ENCODE data around the gene TIMP1.

The TIMP1 gene

DNA sequence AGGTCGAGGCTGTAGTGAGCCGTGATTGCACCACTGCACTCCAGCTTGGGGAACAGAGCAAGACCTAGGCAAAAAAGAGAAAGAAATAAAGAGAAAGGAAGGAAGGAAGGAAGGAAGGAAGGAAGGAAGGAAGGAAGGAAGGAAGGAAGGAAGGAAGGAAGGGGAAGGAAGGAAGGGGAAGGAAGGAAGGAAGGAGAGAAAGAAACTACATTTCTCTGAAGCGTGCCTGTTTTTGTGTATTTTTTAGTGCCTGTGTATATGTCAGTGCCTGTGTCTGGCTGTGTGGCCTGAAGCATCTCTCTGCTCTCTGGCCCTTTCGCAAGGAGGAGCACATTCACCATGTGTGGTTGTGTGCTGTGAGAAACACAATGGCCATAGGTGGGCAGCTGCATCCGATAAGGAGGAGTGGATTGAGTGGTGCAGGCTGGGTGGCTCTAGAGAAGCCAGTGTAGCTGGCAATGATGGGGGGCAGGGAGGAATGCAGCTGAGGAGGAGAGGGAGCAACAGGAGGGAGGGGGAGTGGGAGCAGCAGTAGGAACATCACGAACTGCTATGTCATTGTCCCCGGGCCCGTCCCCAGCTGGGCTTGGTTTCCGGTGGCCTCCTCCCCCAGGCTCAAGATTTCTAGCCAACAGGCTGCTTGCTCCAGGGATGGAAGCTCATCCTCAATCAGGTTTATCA lies 26.0 kb downstream of the TIMP1 start:
- no peak for DNase-seq

DNA sequence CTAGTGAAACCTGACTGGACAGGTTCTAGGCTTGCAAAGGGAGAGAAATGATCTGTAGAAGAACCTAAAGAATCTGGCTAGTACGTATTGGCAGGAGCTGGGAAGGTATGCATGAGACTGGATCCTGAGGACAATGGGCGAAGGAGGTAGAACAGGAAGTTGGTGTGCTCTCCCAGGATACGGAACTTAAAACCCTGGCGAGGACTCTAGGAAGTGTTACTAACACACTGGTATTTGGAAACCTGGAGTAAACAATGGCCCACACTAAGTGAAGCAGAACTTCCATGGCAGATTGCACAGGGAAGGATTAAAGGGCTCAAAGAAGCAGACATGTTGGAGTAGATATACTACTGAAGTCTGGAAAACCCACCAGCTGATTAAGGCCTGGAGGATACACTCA lies 28.3 kb downstream of the TIMP1 start:
- DNase-seq = no peak

DNA sequence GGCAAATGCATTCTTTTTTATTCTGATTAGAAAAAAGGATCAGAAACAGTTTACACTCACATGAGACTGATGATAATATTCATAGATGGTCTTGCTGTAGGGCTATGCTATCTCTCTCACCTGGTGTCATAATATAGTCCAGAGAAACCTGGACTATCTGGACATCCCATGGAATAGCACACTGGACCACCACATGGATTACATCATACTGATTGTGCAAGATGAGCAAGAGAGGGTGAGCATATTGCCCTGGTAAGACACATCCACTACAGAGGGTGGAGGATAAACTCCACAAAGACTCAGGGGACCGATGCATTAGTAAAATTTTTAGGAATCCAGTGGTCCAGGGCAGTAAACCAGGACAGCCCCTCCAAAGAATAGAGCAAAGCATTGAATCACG lies 29.3 kb downstream of the TIMP1 start:
- no peak for DNase-seq

DNA sequence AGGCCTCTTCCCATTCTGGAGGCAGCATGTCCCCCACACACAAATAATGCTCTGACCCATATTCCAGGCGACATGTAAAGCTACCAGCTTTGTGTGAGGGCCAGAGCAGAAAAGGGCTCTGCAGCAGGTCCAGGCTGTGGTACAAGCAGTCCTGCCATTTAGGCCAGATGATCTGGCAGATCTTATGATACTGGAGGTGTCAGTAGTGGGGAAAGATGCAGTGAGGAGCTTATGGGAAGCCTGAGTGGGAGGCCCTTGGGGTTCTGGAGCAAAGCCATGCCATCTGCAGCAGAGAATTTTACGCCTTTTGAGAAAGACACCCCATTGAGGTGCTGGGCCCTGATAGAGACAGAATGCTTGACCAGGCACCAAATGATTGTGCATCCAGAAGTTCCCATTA lies 29.7 kb downstream of the TIMP1 start:
- DNase-seq = no peak

DNA sequence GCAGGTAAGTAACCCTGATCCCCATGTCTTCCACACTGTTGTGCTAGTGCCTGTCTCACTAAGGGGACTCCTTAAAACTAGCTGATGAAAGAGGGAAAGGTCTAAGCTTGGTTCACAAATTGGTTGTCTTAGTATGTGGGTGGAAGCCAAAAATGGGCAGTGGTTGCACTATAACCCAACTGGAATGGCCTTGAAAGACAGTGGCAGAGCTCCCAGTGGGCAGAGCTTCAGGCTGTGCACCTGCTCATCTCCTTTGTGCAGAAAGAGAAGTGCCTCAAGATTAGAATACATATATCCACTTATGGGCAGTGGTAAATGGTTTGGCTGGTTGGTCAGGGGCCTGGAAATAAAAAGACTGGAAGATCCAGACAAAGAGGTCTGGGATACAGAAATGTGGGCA lies 30.2 kb downstream of the TIMP1 start:
- DNase-seq = no peak

DNA sequence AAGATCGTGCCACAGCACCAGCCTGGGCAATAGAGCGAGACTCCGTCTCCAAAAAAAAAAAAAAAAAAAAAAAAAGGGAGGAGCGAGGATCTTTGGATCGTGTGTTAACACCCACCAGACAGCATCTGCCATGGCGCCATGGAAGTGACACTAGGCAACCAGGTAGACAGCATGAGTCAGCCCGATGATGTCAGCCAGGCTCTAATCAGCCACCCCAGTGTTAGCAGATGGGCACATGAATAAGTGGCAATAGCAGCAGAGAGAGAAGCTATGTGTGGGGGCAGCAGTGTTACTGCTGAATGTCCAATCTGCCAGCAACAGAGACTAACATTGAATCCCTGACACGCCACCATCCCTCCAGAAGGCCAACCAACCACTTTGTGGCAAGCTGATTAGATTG lies 30.8 kb downstream of the TIMP1 start:
- DNase-seq = no peak

DNA sequence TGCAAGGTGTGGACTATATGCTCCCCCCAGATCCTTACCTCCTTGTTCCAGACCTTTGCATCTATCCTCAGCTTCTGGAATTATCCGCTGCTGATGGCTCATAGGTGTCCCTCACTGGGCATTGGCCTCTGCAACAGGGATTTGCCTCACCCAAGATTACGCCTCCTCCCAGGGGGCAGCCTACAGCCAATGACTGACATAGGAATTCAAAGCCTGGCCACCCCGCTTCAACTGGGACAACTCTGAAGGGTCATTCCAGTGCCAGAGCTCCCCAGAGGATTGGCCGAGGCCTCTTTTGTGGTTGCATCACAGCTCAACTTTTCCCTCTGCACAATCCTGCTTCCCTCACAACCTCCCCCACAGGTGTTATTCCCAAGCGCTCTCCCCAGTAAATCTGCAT lies 32.4 kb downstream of the TIMP1 start:
- DNase-seq = no peak

DNA sequence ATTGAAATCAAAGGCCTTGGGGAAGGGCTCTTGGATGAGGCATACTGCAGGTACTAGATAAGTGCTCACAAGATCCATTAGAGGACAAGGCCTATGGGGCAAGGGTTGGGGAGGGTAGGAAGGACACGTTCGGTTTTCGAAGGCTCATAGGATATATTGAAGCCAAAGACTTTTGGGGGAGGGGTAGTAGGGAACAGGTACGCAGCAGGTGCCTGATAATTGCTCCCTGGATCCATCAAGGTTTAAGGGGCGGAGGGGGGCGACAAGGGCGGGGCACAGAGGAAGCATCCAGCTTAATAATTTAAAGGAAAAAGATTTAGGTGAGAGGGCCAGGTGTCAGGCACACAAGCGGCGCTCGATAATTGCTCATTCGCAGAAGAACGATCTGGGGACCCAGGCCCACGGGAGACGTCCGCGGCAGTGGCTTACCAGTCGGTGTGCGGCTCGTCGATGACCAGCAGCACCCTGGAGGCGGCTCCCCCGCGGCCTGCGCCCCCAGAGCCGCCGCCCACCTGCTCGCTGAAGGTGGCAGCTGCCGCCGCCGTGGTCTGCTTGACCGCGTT lies 36.8 kb downstream of the TIMP1 start:
- no peak for DNase-seq

DNA sequence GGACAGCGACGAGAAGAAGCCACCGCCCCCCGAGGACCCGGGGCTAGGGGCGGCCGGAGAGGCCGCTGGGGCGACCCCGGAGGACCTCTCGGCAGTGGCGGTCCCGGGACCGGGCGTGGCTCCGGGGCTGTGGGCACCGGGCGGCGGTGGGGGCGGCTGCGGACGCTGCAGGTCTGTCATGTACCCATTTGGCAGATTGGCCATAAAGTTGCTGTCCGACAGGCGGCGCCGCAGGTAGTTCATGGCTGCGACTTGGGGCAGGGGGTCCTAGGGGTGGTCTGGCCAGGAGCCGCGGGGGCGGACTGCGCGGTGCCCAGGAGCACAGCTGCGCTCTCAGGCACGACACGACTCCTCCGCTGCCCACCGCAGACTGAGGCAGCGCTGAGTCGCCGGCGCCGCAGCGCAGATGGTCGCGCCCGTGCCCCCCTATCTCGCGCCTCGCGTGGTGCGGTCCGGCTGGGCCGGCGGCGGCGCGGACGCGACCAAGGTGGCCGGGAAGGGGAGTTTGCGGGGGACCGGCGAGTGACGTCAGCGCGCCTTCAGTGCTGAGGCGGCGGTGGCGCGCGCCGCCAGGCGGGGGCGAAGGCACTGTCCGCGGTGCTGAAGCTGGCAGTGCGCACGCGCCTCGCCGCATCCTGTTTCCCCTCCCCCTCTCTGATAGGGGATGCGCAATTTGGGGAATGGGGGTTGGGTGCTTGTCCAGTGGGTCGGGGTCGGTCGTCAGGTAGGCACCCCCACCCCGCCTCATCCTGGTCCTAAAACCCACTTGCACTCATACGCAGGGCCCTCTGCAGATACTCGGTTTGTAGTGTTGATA lies 37.5 kb downstream of the TIMP1 start, which contains the start of gene SYN1:
Gene SYN1, minus strand, starts transcription at position 372 of the 817 bp plus-strand sequence. Its CDS starts 129 bp downstream, at position 243.
- DNase-seq = peak; percentile 90

DNA sequence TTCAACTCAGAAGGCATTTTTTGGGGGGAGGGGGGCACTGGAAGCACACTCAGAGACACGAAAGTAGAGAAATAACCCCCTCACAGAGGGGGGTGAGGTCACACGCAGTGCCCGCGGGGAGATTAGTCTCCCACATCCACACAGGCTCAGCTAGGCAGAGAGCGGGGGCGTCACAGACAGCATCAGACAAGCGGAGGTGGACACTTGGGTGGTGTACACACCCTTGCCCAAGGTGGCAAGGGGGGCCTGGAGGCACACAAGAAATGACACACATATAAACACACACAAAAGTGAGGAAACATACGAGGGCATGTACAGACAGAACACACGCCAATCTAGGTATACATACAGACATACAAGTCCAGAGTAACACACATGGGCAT lies 38.1 kb downstream of the TIMP1 start:
- DNase-seq = no peak

DNA sequence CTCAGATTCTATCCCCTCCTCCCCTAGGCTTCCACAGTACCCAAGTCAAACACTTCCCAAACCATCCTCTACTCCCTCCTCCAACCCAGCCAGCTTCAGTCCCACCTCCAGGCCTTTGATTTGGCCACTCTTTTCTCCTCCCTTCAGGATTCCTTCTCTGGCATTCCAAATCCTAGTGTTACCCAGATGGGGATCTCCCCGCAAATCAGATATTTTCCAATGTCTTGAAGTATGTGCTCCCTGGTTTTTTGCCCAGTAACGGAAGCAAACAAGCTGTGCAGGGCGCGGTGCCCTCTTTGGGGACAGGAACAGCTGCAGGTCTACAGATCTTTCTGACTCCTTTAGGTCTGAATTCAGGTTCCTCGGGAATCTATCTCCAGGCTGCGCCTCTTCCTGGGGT lies 39.6 kb downstream of the TIMP1 start:
- DNase-seq = no peak

DNA sequence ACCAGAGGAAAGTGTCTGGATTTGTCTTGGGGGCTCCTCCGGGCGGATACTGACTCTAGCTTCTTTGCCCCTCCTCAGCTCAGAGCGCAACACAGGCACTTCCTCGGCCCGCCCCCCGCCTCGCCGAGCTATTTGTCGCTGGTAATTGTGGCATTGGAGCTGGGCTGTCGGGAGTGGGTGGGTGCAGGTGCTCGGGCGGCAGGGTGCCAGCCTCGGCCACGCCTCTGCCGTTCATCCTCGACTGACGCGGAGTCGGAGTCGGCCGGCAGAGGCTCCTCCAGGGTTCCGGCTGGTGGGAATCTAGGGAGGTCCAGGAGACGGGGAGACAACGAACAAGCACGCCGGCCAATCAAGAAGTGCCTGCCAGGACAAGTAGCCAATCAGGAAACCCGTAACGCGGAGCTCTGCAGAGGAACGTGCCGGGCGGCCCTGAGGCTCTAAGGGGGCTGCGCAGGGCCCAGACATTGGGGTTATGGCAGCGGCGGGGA lies 41.3 kb downstream of the TIMP1 start:
- DNase-seq = peak; percentile 85

DNA sequence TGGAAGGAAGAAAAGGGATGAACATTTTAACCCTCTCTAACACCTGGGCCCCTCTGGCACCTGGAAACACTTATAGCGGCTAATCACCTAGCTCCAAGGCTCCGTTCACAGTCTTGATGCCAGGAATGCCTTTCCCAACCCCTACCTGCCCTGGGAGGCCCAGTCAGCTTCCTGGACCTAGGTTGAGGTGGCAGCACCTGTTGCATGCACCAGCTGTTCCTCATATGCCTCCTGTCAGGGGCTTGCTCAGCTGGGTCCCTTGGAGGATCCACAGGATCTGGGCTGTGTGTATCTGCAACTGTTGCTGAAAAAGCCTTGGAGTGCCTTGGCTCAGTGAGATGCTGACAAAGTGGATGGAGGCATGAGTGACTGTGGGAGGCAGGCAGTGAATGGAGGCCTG lies 43.1 kb downstream of the TIMP1 start:
- DNase-seq = no peak

DNA sequence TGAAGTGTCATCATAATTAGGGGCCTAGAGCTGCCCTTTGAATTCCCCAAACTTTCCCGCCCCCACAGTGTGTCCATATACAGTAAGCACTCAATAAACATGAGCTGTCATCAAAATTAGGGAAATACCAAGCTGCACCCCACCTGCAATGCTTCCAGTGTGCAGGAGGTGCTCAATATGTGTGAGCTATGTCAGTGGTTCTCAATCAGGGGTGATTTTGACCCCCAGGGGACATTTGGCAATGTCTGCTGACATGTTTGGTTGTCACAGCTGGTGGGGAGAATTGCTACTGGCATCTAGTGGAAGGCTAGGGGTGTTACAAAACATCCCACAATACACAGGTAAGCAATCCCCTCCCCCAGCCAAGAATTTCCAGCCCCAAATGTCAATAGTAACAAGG lies 46.7 kb downstream of the TIMP1 start:
- DNase-seq = no peak

DNA sequence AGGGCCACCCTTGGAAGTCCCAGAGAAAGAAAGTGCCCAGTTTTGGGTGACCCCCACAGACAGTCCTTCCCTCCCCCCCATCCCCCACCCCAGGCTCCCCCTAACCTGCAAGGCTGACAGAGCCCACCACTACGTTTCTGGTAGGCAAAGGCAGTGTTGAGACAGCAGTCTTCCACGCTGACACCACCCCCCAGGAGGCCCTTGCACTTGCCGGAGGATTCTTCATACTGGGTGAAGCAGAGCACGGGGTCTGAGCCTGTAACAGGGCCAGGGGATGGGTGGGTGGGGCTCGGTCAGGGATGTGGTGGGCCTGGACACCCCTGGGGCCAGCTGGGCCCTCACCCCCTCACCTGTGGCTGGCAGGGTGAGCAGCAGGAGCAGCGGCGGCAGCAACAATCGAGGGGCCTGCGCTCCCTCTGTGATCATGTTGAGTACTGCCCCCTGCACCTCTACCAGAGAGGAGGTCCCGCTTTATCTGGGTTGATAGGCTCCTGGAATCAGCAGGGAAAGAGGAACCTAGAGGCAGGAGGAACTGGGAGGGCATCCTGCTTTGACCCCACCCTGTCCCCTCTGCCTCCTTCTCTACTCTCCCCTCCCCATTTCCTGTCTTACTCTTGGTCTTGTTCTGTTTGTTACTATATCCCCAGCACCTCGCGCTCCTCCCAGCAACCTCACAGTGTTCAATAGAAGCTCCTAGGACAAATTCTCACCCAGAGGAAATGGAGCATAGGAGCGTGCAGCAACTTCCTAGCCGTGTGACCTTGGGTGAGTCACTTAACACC lies 47.4 kb downstream of the TIMP1 start, which contains the start of gene CFP:
Gene CFP, minus strand, starts transcription at position 512 of the 782 bp plus-strand sequence. Its CDS starts 86 bp downstream, at position 426.
- no peak for DNase-seq

DNA sequence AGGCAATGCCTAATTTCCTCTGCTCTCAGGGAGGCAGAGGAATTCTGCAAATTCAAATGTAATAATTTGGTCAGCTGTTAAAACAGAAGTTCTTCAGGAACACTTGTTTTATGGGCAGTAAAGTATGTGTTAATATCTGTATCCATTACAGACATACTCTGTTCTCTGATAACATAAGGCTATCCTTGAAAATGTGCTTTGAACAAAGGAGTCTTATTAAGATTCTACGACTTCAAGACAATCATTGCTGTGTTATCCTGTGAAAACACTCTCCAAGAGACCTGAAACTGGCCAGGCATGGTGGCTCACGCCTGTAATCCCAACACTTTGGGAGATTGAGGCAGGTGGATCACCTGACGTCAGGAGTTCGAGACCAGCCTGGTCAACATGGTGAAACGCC lies 49.4 kb downstream of the TIMP1 start:
- DNase-seq = no peak

DNA sequence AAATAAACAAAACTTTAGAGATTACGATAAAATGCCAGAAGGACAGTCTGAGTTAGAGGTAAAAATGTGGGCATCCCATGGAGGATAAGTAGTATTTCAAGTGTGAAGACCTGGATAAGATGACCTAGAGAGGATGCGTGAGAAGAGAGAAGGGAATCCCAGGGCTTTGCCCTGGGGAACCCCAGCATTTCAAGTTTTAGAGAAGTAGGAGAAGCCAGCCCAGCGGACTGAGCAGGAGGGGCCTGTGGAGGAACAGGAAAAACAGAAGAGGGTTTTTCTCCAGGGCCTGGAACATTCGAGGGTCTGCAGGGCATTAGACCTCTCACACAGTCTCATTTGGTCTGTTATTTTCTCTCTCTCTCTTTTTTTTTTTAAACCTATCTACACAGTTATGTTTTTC lies 50.4 kb downstream of the TIMP1 start:
- DNase-seq = no peak

DNA sequence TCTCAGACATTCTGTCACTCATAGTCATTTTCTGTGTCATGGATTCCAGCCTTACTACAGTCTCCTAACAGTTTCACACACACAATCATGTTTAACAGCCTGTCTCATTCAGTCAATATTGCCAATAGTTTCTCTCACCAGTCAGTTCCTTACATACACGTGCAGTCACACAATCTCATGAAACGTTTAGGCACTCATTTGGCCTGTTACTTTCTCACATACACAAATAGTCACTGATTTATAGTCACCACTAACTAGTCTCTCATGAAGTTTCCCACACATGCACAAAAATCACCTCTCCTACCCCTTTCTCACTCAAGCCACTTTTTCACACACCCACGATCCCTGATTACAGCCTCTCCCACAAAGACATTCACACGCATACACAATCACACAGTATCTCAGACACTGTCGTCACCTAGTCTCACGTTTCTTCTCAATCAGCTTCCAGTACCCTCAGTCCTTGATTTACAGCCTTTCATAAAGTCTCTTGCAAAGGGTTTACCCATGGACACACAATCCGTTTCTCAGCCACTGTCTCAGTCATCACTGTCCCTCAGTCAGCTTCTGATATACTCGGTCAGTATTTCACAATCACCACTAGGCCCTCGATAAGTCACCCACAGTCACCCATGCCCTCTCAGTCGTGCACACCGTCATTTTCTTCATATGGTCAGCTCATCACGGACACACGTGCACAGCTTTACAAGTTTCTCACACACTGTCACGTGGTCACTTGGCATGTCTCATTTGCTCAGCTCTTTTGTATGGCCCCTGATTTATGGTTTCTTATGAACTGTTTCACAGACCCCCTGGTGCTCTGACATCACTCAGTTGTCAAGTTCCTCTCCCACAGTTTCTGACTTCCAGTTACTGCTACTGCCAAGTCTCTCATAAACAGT lies 51.7 kb downstream of the TIMP1 start:
- DNase-seq = no peak

DNA sequence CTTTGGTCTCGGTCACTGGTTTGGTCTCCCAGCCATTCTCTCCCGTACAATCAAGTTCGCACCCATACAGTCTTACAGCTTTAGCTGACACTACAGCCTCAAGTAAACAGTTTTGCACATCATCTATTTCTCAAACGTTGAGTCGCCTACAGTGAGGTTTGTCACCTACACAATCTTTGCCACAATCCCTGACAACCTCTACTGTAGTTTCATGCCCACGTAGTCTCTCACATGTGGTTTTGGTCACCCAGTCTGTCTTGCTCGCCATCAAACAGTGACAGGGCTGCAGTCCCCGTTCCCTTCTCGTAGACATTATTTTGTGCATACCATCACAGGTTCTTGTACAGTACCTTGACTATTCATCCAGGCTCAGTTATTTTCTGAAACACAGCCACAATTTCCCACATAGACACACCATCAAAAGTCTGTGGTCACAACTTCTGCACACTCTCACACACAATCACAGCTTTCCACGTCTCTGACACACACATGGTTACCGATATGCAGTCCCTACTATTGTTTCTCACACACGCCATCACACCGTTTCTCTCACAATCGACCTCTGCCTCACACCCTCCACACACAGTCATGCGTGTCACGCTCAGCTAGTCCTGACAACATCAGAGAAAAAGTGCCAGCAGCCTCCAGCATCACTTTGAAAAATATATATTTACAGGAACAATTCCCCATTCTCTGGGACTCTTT lies 52.8 kb downstream of the TIMP1 start:
- no peak for DNase-seq
